Tibial nerve (tissue), 4 donors: ENCODE measurements around the gene WIPF3. TPM values are rescaled to one million over a fixed set of nuclear protein-coding genes. Genes with fewer than 3 reads are reported as not detected.

ENCODE experiments used
- DNase-seq, 2 donors: peaks; one replicate each; pipeline ENCODE4 v3.0.0-alpha.2; 2019; ENCODE audit warnings: low spot score in 2 of 2
- H3K27ac ChIP-seq, 4 donors: fragments of 200-600 bp; sonication (generic) in 3 of 4; one replicate each; pipeline ENCODE4 v1.5.1; 2017 to 2019; ENCODE audit warnings: mild to moderate bottlenecking in 1 of 4
- H3K27me3 ChIP-seq, 2 donors: fragments of 200-600 bp; sonication (generic) in 1 of 2; one replicate each; pipeline versions ENCODE4 v1.5.1 to v1.6.0; 2017 to 2019
- H3K36me3 ChIP-seq, 3 donors: fragments of 200-600 bp; sonication (generic); one replicate each; pipeline ENCODE4 v1.5.1; 2018 to 2019
- H3K4me1 ChIP-seq, 4 donors: fragments of 200-600 bp; sonication (generic) in 3 of 4; one replicate each; pipeline ENCODE4 v1.5.1; 2017 to 2019
- H3K4me3 ChIP-seq, 4 donors: fragments of 200-600 bp; sonication (generic) in 3 of 4; one replicate each; pipeline ENCODE4 v1.5.1; 2017 to 2019; ENCODE audit warnings: mild to moderate bottlenecking in 1 of 4, moderate library complexity in 1 of 4
- H3K9me3 ChIP-seq, 4 donors: fragments of 200-600 bp; sonication (generic) in 3 of 4; one replicate each; pipeline ENCODE4 v1.5.1; 2017 to 2019
- EP300 ChIP-seq, 2 donors: sonication (generic); formaldehyde crosslinking; IDR thresholded peaks; one replicate each; pipeline ENCODE4 v1.6.1; 2017; ENCODE audit warnings: antibody characterized with exemption in 2 of 2, mild to moderate bottlenecking in 1 of 2
- POLR2A ChIP-seq, 2 donors: fragments of 450-650 bp; IDR thresholded peaks; one replicate each; pipeline ENCODE4 v1.6.1; 2017; ENCODE audit warnings: antibody characterized with exemption in 2 of 2, mild to moderate bottlenecking in 2 of 2, moderate library complexity in 2 of 2
- WGBS, 2 donors: methylation state at CpG; one replicate each; pipeline ENCODE4 v1.1.5; 2018; 5-methylcytosine and 5-hydroxymethylcytosine counted together
- total RNA-seq, 4 donors: library from RNA; depleted of rRNA; stranded (reverse); fragments of >200 nt; gene quantifications; one replicate each; pipeline ENCODE4 v1.1.0, GENCODE V29; 2016
- TF ChIP-seq, protein P1 (sequence below), 5 experiments: fragments of 200-600 bp in 3 of 5; fragments of 450-650 bp in 2 of 5; sonication (generic) in 3 of 5; IDR thresholded peaks; one replicate each; pipeline ENCODE4 v1.5.1; 2016 to 2019; ENCODE audit warnings: antibody characterized with exemption in 5 of 5, mild to moderate bottlenecking in 3 of 5, moderate library complexity in 2 of 5

The WIPF3 gene
- total RNA-seq, 4 donors from 2014 or later: 2.4 to 4.2 (median 3.7) TPM

DNA sequence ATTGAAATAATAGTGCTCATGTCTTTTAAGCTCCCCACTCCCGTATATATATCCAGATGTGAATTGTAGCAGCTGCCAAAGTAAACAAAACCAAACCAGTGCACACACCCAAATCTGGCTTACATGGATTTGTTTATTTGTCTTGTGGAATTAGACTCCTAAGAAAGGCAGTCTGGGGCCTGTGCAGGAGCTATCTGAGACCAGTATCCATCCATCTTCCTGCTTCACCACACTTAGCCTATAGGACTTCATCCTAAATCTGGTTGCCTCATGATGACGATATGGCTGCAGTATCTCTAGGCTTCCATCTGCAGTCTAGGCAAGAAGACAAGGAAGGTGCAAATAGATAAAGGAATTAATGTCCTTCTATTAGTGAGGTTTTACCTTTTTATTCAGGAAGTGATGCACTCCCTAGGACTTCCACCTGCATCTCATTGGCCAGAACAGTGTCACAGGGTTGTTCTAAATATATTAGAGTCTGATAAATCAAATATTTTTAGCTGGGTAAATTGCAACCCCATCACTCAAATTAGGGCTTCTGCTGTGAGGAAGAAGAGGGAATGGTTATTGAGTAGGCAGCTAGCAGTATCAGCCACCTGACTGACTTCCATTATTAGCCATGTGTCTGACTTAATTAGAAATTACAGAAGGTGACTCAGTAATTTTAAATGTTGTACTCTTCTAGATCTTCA lies 6.0 kb downstream of the WIPF3 start:
- TF ChIP-seq POLR2A (IDR thresholded peaks at IDR 0.05) (no peak), EP300 (IDR thresholded peaks at IDR 0.05) (no peak)
- TF ChIP-seq, protein P1, sequence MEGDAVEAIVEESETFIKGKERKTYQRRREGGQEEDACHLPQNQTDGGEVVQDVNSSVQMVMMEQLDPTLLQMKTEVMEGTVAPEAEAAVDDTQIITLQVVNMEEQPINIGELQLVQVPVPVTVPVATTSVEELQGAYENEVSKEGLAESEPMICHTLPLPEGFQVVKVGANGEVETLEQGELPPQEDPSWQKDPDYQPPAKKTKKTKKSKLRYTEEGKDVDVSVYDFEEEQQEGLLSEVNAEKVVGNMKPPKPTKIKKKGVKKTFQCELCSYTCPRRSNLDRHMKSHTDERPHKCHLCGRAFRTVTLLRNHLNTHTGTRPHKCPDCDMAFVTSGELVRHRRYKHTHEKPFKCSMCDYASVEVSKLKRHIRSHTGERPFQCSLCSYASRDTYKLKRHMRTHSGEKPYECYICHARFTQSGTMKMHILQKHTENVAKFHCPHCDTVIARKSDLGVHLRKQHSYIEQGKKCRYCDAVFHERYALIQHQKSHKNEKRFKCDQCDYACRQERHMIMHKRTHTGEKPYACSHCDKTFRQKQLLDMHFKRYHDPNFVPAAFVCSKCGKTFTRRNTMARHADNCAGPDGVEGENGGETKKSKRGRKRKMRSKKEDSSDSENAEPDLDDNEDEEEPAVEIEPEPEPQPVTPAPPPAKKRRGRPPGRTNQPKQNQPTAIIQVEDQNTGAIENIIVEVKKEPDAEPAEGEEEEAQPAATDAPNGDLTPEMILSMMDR (IDR thresholded peaks at IDR 0.05): no peak
- Histone ChIP-seq H3K36me3 (no peaks in the 10 kb centered on the region), H3K27ac (no peak overlapping the region), H3K4me3 (no peak overlapping the region), H3K4me1 (peaks cover 0 to 13% (median 3%) of the 10 kb centered on the region in 4 donors), H3K9me3 (no peaks in the 10 kb centered on the region), H3K27me3 (peaks cover 0 to 12% of the 10 kb centered on the region in 2 donors)
- DNase-seq: no peak
- 64 to 69% methylated on average over 2 of the region's 2 CpGs for WGBS, 2 donors

DNA sequence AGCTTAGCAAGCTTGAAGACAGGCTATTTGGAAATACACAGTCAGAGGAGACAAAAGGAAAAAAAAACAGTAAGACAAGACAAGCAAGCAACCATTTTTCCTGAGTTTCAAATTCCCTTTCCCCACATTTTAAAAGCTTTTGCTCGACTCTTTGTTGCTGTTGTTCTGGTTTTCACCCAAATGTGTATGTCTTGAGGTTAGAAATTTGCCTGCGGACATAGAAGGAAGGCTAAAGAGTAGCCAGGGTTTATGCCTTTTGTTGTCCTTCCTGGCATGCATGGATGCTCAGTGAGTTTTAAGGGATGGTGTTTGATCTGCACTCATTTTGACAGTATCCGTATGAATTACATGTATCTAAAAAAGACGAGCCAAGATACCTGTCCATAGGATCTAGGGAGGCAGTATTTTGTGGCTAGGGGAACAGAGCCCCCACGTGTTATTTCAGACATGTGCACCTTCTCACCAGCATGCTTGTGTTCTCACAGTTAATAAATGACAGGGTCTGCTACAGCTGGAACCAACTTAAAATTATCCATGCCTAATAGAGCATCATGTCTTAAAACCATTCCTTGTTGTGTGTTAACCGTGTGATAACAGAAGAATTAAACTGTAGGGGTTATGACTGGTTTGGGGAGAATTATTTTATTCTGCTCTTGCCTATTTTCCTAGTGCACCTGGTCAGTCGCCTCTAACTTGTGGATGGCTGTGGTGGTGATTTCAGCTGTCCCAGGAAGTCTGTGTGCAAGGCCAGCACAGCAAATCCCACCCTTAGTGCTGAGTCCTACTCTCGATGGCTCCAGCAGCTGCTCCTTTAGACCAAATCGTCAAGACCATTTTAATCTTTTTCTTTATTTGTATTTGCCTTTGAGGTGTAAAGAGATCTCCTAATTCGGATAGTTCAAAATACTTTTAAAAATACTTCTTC lies 9.1 kb downstream of the WIPF3 start:
- WGBS, 2 donors: 76 to 77% methylated on average over 10 of the region's 10 CpGs
- Histone ChIP-seq H3K4me1 (peaks cover 0 to 12% (median 2%) of the 10 kb centered on the region in 4 donors), H3K4me3 (no peak overlapping the region), H3K27me3 (no peaks in the 10 kb centered on the region), H3K27ac (no peak overlapping the region), H3K36me3 (no peaks in the 10 kb centered on the region), H3K9me3 (no peaks in the 10 kb centered on the region)
- DNase-seq: no peak
- TF ChIP-seq, protein P1 (IDR thresholded peaks at IDR 0.05): no peak
- TF ChIP-seq POLR2A (IDR thresholded peaks at IDR 0.05): no peak
- TF ChIP-seq EP300 (IDR thresholded peaks at IDR 0.05): no peak

DNA sequence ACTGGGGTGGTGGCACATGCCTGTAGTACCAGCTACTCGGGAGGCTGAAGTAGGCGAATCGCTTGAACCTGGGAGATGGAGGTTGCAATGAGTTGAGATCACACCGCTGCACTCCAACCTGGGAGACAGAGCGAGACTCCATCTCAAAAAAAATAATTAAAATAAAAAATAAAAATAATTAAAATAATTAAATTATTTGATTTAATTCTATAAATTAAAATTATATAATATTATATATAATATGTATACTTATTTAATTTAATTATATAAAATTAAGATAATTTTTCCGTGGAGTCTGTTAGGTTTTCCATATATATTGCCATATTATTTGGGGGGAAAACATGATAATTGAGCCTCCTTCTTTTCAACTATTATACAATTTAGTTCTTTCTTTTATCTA lies 12.0 kb downstream of the WIPF3 start:
- DNase-seq: no peak
- no peaks in the 10 kb centered on the region for H3K27me3 ChIP-seq
- no peaks in the 10 kb centered on the region for H3K36me3 ChIP-seq
- no peaks in the 10 kb centered on the region for H3K9me3 ChIP-seq
- no peak overlapping the region for H3K27ac ChIP-seq
- no peak overlapping the region for H3K4me3 ChIP-seq
- WGBS, 2 donors: 96 to 99% methylated on average over 6 of the region's 6 CpGs
- TF ChIP-seq POLR2A (IDR thresholded peaks at IDR 0.05) (no peak), EP300 (IDR thresholded peaks at IDR 0.05) (no peak)
- TF ChIP-seq, protein P1 (IDR thresholded peaks at IDR 0.05): no peak
- no peaks in the 10 kb centered on the region for H3K4me1 ChIP-seq

DNA sequence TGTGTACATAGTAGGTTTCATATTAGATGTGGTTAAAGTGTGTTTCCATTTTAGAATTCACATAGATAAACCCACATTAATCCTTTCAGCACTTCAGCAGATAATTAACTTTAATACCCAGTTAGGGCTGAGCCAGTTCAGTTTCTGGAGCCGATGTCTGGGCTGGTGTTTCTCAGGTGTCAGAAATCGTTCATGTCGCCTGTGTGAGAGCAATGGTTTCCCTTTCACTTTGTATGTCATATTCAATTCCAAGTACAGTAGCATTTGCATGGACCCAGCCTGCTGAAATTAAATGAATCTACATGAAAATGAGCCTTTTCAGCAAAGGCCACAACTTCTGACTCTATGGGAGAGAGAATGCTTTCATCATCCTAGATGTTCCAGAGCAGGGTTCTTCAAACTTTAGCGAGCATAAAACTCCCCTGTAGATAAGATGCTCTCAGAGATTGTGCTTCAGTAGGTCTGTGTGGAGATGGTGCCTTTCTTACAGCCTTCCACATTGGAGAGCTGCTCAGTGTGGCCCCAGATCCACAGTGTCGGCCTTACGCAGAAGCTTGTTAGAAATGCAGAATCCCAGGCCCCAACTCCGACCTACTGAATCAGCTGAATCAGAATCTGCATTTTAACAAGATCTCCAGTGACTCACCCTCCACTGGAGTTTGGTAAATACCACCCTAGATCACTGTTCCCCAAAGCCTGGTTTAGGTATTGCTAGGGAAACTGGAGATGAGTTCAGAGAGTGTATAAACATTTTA lies 19.6 kb downstream of the WIPF3 start:
- H3K36me3 ChIP-seq: no peaks in the 10 kb centered on the region
- DNase-seq: no peak
- no peak overlapping the region for H3K4me3 ChIP-seq
- H3K27ac ChIP-seq: no peak overlapping the region
- H3K9me3 ChIP-seq: no peaks in the 10 kb centered on the region
- H3K4me1 ChIP-seq: no peaks in the 10 kb centered on the region
- WGBS, 2 donors: 82% methylated on average over 7 of the region's 7 CpGs
- H3K27me3 ChIP-seq: no peaks in the 10 kb centered on the region
- TF ChIP-seq, protein P1 (IDR thresholded peaks at IDR 0.05): no peak
- TF ChIP-seq POLR2A (IDR thresholded peaks at IDR 0.05): no peak
- TF ChIP-seq EP300 (IDR thresholded peaks at IDR 0.05): no peak
